IMR-90 (cell line): ENCODE data around the gene GDPD5. TPM values are rescaled to one million over a fixed set of nuclear protein-coding genes. Genes with fewer than 3 reads are reported as not detected.

Experiments
- ATAC-seq: fragments of 200-7000 bp; cut with Tn5 transposase; 2 replicates; pipeline ENCODE4 v1.9.1; 2020; ENCODE audit warnings: low read depth, mild to moderate bottlenecking, moderate library complexity
- Bru-seq: library from RNA; stranded (reverse); fragments of 400-500 nt; gene quantifications from one replicate; lab custom pipeline; 2021; lab: Mats Ljungman, UMichigan
- BruChase-seq, 2 experiments: library from RNA; stranded (reverse); fragments of 400-500 nt; gene quantifications; one replicate each; lab custom pipeline; 2021; lab: Mats Ljungman, UMichigan
- BruUV-seq: library from RNA; stranded (reverse); fragments of 400-500 nt; replicated peaks from 2 replicates; lab custom pipeline; 2021; lab: Mats Ljungman, UMichigan
- CTCF ChIA-PET: fragments of 300-600 bp; formaldehyde crosslinking; extraction: SDS; loops from one replicate; lab custom pipeline; 2021; ENCODE audit warnings: antibody characterized with exemption; lab: Yijun Ruan, JAX
- POLR2A ChIA-PET: fragments of 300-600 bp; sonication (Branson Sonifier 250); formaldehyde crosslinking; loops from one replicate; lab custom pipeline; 2022; ENCODE audit warnings: antibody characterized with exemption; ENCODE audit not compliant: unreplicated experiment; lab: Charles Lee
- DNase-seq: peaks from one replicate; pipeline ENCODE4 v3.0.0; 2013
- H2AFZ ChIP-seq: replicated peaks from 2 replicates; pipeline ENCODE3; 2013; ENCODE audit warnings: low read length, mild to moderate bottlenecking; ENCODE audit not compliant: poor library complexity
- H2AK5ac ChIP-seq: 2 replicates; pipeline ENCODE4 v1.6.1; 2013; ENCODE audit warnings: low read depth, low read length, inconsistent platforms
- H2AK9ac ChIP-seq: replicated peaks from 2 replicates; pipeline ENCODE3; 2013; ENCODE audit warnings: mild to moderate bottlenecking, low read depth, low read length, moderate library complexity; ENCODE audit not compliant: poor library complexity
- H2BK120ac ChIP-seq: 2 replicates; pipeline ENCODE4 v1.6.1; 2013; ENCODE audit warnings: low read depth, low read length, inconsistent platforms
- H2BK15ac ChIP-seq: 3 replicates; pipeline ENCODE4 v1.6.1; 2013; ENCODE audit warnings: low read depth, low read length, inconsistent platforms
- H2BK20ac ChIP-seq: 2 replicates; pipeline ENCODE4 v1.6.1; 2013; ENCODE audit warnings: low read depth, mild to moderate bottlenecking, inconsistent platforms, low read length, moderate library complexity
- H2BK5ac ChIP-seq: 2 replicates; pipeline ENCODE4 v1.6.1; 2013; ENCODE audit warnings: mild to moderate bottlenecking, low read depth, low read length, inconsistent platforms; ENCODE audit not compliant: poor library complexity, severe bottlenecking
- H3K14ac ChIP-seq: replicated peaks from 2 replicates; pipeline ENCODE4 v1.6.1; 2013; ENCODE audit warnings: low read depth, low read length, inconsistent platforms
- H3K18ac ChIP-seq: 2 replicates; pipeline ENCODE4 v1.6.1; 2013; ENCODE audit warnings: low read depth, low read length, control low read depth
- H3K23ac ChIP-seq: 2 replicates; pipeline ENCODE4 v1.6.1; 2013; ENCODE audit warnings: low read depth, low read length, inconsistent platforms
- H3K27ac ChIP-seq: 2 replicates; pipeline ENCODE4 v1.5.1; 2013; ENCODE audit warnings: mild to moderate bottlenecking, control low read depth, low read length; ENCODE audit not compliant: insufficient read depth
- H3K27me3 ChIP-seq: 2 replicates; pipeline ENCODE4 v1.6.1; 2013; ENCODE audit warnings: low read length; ENCODE audit not compliant: control insufficient read depth, insufficient read depth
- H3K36me3 ChIP-seq: 2 replicates; pipeline ENCODE4 v1.6.1; 2013; ENCODE audit warnings: low read length, mixed read lengths; ENCODE audit not compliant: control insufficient read depth, insufficient read depth
- H3K4ac ChIP-seq: 2 replicates; pipeline ENCODE4 v1.6.1; 2013; ENCODE audit warnings: low read depth, low read length, inconsistent platforms
- H3K4me1 ChIP-seq: 2 replicates; pipeline ENCODE4 v1.6.1; 2013; ENCODE audit warnings: low read length, mixed read lengths; ENCODE audit not compliant: control insufficient read depth, insufficient read depth
- H3K4me2 ChIP-seq: 2 replicates; pipeline ENCODE4 v1.6.1; 2013; ENCODE audit warnings: low read depth, mild to moderate bottlenecking, control low read depth, low read length, moderate library complexity
- H3K4me3 ChIP-seq: 2 replicates; pipeline ENCODE4 v1.5.1; 2013; ENCODE audit warnings: low read depth, mild to moderate bottlenecking, control low read depth, low read length, moderate library complexity; ENCODE audit not compliant: insufficient read depth
- H3K56ac ChIP-seq: 2 replicates; pipeline ENCODE4 v1.6.1; 2013; ENCODE audit warnings: low read length, inconsistent platforms; ENCODE audit not compliant: insufficient read depth; ENCODE audit errors: extremely low read depth
- H3K79me1 ChIP-seq, 2 experiments: 2 replicates each; pipeline ENCODE4 v1.6.1; 2013; ENCODE audit warnings: low read length in 2 of 2, inconsistent platforms in 1 of 2, low read depth in 1 of 2
- H3K9ac ChIP-seq: 2 replicates; pipeline ENCODE4 v1.6.1; 2013; ENCODE audit warnings: low read depth, low read length, control low read depth
- H3K9me1 ChIP-seq: 2 replicates; pipeline ENCODE4 v1.6.1; 2013; ENCODE audit warnings: low read length, inconsistent platforms; ENCODE audit not compliant: insufficient read depth
- H3K9me3 ChIP-seq: 2 replicates; pipeline ENCODE4 v1.6.1; 2013; ENCODE audit warnings: low read length; ENCODE audit not compliant: control insufficient read depth, insufficient read depth
- H4K20me1 ChIP-seq: 2 replicates; pipeline ENCODE4 v1.6.1; 2013; ENCODE audit warnings: low read length, inconsistent platforms; ENCODE audit not compliant: insufficient read depth
- H4K5ac ChIP-seq: 2 replicates; pipeline ENCODE4 v1.6.1; 2013; ENCODE audit warnings: mild to moderate bottlenecking, low read depth, low read length, control low read depth
- H4K8ac ChIP-seq, 2 experiments: 2 replicates each; pipeline ENCODE4 v1.6.1; 2013; ENCODE audit warnings: low read depth in 2 of 2, low read length in 2 of 2, control low read depth in 1 of 2, inconsistent platforms in 1 of 2
- H4K91ac ChIP-seq: 2 replicates; pipeline ENCODE4 v1.6.1; 2013; ENCODE audit warnings: low read depth, low read length, inconsistent platforms; ENCODE audit not compliant: insufficient read depth
- BHLHE40 ChIP-seq: fragments of 150-350 bp; IDR thresholded peaks from 2 replicates; pipeline ENCODE4 v1.6.1; 2016; ENCODE audit warnings: mild to moderate bottlenecking, low read depth, low read length
- CEBPB ChIP-seq: IDR thresholded peaks from 2 replicates; pipeline ENCODE4 v1.6.1; 2012; ENCODE audit warnings: low read depth, low read length, improper control_type of control experiment
- CHD1 ChIP-seq: IDR thresholded peaks from 2 replicates; pipeline ENCODE4 v1.6.1; 2012; ENCODE audit warnings: low read depth, low read length, improper control_type of control experiment
- MAFK ChIP-seq: IDR thresholded peaks from 2 replicates; pipeline ENCODE4 v1.6.1; 2012; ENCODE audit warnings: low read depth, low read length, improper control_type of control experiment
- MXI1 ChIP-seq: IDR thresholded peaks from 2 replicates; pipeline ENCODE4 v1.6.1; 2012; ENCODE audit warnings: low read depth, mild to moderate bottlenecking, low read length, moderate library complexity, borderline replicate concordance
- NFE2L2 ChIP-seq: fragments of 150-350 bp; IDR thresholded peaks from 2 replicates; pipeline ENCODE4 v1.6.1; 2016; ENCODE audit warnings: low read depth, mild to moderate bottlenecking, low read length
- RCOR1 ChIP-seq: IDR thresholded peaks from 2 replicates; pipeline ENCODE4 v1.6.1; 2012; ENCODE audit warnings: mild to moderate bottlenecking, low read length, improper control_type of control experiment; ENCODE audit not compliant: insufficient replicate concordance
- WGBS, 2 experiments: methylation state at CpG; one replicate each; pipeline versions ENCODE4 v1.1.5 to v1.1.7; 2013; ENCODE audit warnings: missing lambda C conversion rate in 2 of 2; ENCODE audit not compliant: insufficient read length in 1 of 2; ENCODE audit errors: extremely low coverage in 2 of 2; 5-methylcytosine and 5-hydroxymethylcytosine counted together
- dilution Hi-C: fragments of 300-500 bp; cut with HindIII; formaldehyde crosslinking; loops from one replicate; pipeline ENCODE4 v1.14.3; 2018; ENCODE audit warnings: low sequenced_read_pairs; ENCODE audit not compliant: unreplicated experiment
- in situ Hi-C: fragments of 300-500 bp; cut with MboI; formaldehyde crosslinking; loops from 3 replicates; pipeline ENCODE4 v1.14.3; 2019; ENCODE audit warnings: low sequenced_read_pairs, inconsistent platforms, mixed read lengths
- intact Hi-C: fragments of 100-400 bp; cut with micrococcal nuclease; formaldehyde crosslinking; loops from 2 replicates; pipeline ENCODE4 v1.10.0; 2022
- long read RNA-seq: library from polyadenylated mRNA; unstranded; transcript quantifications from one replicate; pipeline ENCODE4 v2.0.0, GENCODE V29; 2021; ENCODE audit not compliant: unreplicated experiment
- polyA plus RNA-seq, 3 experiments: library from polyadenylated mRNA; depleted of rRNA; stranded (reverse); fragments of >200 nt; gene quantifications; 2 replicates each; pipeline ENCODE4 v1.2.3, GENCODE V29; 2012; ENCODE audit warnings: low replicate concordance in 1 of 3
- total RNA-seq: library from RNA; depleted of rRNA; stranded (reverse); fragments of >200 nt; gene quantifications from 2 replicates; pipeline ENCODE4 v1.2.3, GENCODE V29; 2012; rRNA removed
- TF ChIP-seq, protein P1 (sequence below): fragments of 150-350 bp; IDR thresholded peaks from 2 replicates; pipeline ENCODE4 v1.6.1; 2017; ENCODE audit warnings: mild to moderate bottlenecking, antibody characterized with exemption, low read length, low read depth
- TF ChIP-seq, protein P2 (sequence below): fragments of 150-350 bp; IDR thresholded peaks from 2 replicates; pipeline ENCODE4 v1.6.1; 2016; ENCODE audit warnings: low read depth, mild to moderate bottlenecking, low read length, moderate library complexity, borderline replicate concordance
- TF ChIP-seq, protein P3 (sequence below): conservative IDR thresholded peaks from 2 replicates; pipeline ENCODE4 v1.5.1; 2012; ENCODE audit warnings: mild to moderate bottlenecking, low read depth, low read length, improper control_type of control experiment

Gene GDPD5
- total RNA-seq, result 1.7 and 2.0 TPM in 2 replicates
- 7.9 and 8.2 TPM in 2 replicates for polyA plus RNA-seq (2012; rRNA removed)
- polyA plus RNA-seq (2012; cell fraction: cytosol; rRNA removed), result 4.1 and 7.5 TPM in 2 replicates
- polyA plus RNA-seq (2012; cell fraction: nucleus; rRNA removed; ENCODE audit: low replicate concordance), result 25.1 and 54.1 TPM in 2 replicates
- percentile 42 among the genes with signal in this experiment for Bru-seq, nascent RNA
- BruChase-seq, experiment 1, labeled RNA remaining after a 6-hour chase, result percentile 43 among the genes with signal in this experiment
- percentile 44 among the genes with signal in this experiment for BruChase-seq, experiment 2, labeled RNA remaining after a 2-hour chase
- long read RNA-seq, partial matches to known transcripts, result 0 of 5 reads
- long read RNA-seq, other reads (novel, unspliced or antisense), result 4 of 5 reads

GRCh38 chr11:75525433-75526191 is at the start of gene GDPD5:
GDPD5 (minus strand) TSS chr11:75525941; CDS start chr11:75477735, 48,206 bp downstream.
- no peaks in the 10 kb centered on the region; the same call in 1 of the 2 replicates for H3K4me1 ChIP-seq
- H2BK120ac ChIP-seq, result peak within 1 kb of the TSS; percentile 27; the same call in 1 of the 2 replicates
- BruUV-seq, result no TSS peak
- intact Hi-C loops (loop anchor here (2.0 kb wide), 1 partner anchor 37 kb away; the partner anchor contains the start of gene SERPINH1), dilution Hi-C loops (no loop called here), in situ Hi-C loops (loop anchor here (25.0 kb wide), 1 partner anchor 238 kb away; no protein-coding TSS in a partner anchor)
- H3K27me3 ChIP-seq, result peaks cover 10% of the 10 kb centered on the region; the same call in 1 of the 2 replicates
- peak within 1 kb of the TSS; percentile 75 for H2AK5ac ChIP-seq
- CTCF ChIA-PET, result interaction anchor here (0.6 kb wide), 1 partner anchor 180 kb away, joined by 3 read pairs; no protein-coding TSS in a partner anchor
- peak within 1 kb of the TSS; percentile 78 for H3K9ac ChIP-seq
- H3K9me3 ChIP-seq, result no peaks in the 10 kb centered on the region
- H3K56ac ChIP-seq, result peak within 1 kb of the TSS; percentile 53; the same call in 1 of the 2 replicates
- H3K27ac ChIP-seq, result peak within 1 kb of the TSS; percentile 25; the same call in 1 of the 2 replicates
- H3K9me1 ChIP-seq, result 0 out of 2 replicates have a peak, but pooled peaks cover 4% of the 10 kb centered on the region
- H3K18ac ChIP-seq, result peak within 1 kb of the TSS; percentile 19; the same call in 1 of the 2 replicates
- H2AFZ ChIP-seq, result peak within 1 kb of the TSS; percentile 93
- peak; percentile 64 for DNase-seq
- peak within 1 kb of the TSS; percentile 71 for H3K14ac ChIP-seq
- H4K5ac ChIP-seq, result peak within 1 kb of the TSS; percentile 51
- peak within 1 kb of the TSS; percentile 83 for H2AK9ac ChIP-seq
- peak within 1 kb of the TSS; percentile 64 for H3K4ac ChIP-seq
- peak within 1 kb of the TSS; percentile 90 for H3K23ac ChIP-seq
- H2BK15ac ChIP-seq, result no peak within 1 kb of the TSS; the same call in 2 of the 3 replicates
- 2% methylated on average over 29 of the region's 99 CpGs; no CpG with 5 or more reads in 1 of the 2 experiments for WGBS, 2 experiments
- peaks cover 3% of the 10 kb centered on the region; the same call in 1 of the 2 replicates for H4K20me1 ChIP-seq
- peak within 1 kb of the TSS; percentile 51 for H4K91ac ChIP-seq
- POLR2A ChIA-PET, result no interaction called here
- H3K79me1 ChIP-seq, result peaks cover 0 to 4% of the 10 kb centered on the region in 2 experiments; a peak in 3 of 4 replicates
- H2BK5ac ChIP-seq, result no peak within 1 kb of the TSS
- H2BK20ac ChIP-seq, result no peak within 1 kb of the TSS
- peak within 1 kb of the TSS; percentile 90 for H3K4me3 ChIP-seq
- peak within 1 kb of the TSS; percentile 94 for H3K4me2 ChIP-seq
- H4K8ac ChIP-seq, result peak within 1 kb of the TSS; percentile 78 to 92
- H3K36me3 ChIP-seq, result no peaks in the 10 kb centered on the region
- peak; percentile 98 for ATAC-seq
- TF ChIP-seq, protein P1, sequence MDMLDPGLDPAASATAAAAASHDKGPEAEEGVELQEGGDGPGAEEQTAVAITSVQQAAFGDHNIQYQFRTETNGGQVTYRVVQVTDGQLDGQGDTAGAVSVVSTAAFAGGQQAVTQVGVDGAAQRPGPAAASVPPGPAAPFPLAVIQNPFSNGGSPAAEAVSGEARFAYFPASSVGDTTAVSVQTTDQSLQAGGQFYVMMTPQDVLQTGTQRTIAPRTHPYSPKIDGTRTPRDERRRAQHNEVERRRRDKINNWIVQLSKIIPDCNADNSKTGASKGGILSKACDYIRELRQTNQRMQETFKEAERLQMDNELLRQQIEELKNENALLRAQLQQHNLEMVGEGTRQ, result peak; percentile 51; the same call in 1 of the 2 replicates
- TF ChIP-seq, protein P2, sequence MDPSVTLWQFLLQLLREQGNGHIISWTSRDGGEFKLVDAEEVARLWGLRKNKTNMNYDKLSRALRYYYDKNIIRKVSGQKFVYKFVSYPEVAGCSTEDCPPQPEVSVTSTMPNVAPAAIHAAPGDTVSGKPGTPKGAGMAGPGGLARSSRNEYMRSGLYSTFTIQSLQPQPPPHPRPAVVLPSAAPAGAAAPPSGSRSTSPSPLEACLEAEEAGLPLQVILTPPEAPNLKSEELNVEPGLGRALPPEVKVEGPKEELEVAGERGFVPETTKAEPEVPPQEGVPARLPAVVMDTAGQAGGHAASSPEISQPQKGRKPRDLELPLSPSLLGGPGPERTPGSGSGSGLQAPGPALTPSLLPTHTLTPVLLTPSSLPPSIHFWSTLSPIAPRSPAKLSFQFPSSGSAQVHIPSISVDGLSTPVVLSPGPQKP, result no peak
- no peak for TF ChIP-seq RCOR1
- no peak for TF ChIP-seq CHD1
- TF ChIP-seq MXI1, result peak; percentile 35; the same call in 1 of the 2 replicates
- no peak for TF ChIP-seq BHLHE40
- TF ChIP-seq, protein P3, sequence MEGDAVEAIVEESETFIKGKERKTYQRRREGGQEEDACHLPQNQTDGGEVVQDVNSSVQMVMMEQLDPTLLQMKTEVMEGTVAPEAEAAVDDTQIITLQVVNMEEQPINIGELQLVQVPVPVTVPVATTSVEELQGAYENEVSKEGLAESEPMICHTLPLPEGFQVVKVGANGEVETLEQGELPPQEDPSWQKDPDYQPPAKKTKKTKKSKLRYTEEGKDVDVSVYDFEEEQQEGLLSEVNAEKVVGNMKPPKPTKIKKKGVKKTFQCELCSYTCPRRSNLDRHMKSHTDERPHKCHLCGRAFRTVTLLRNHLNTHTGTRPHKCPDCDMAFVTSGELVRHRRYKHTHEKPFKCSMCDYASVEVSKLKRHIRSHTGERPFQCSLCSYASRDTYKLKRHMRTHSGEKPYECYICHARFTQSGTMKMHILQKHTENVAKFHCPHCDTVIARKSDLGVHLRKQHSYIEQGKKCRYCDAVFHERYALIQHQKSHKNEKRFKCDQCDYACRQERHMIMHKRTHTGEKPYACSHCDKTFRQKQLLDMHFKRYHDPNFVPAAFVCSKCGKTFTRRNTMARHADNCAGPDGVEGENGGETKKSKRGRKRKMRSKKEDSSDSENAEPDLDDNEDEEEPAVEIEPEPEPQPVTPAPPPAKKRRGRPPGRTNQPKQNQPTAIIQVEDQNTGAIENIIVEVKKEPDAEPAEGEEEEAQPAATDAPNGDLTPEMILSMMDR, result peak; percentile 60
- TF ChIP-seq CEBPB, result no peak
- TF ChIP-seq NFE2L2, result no peak
- TF ChIP-seq MAFK, result no peak
